Right lung (tissue), 10 donors: Measurements from ENCODE around the gene SORCS3. TPM values are rescaled to one million over a fixed set of nuclear protein-coding genes. Genes with fewer than 3 reads are reported as not detected.

Experiments
- DNase-seq, 2 donors: peaks; one replicate each; pipeline ENCODE4 v3.0.0-alpha.2; 2013
- long read RNA-seq, 8 donors: transcript quantifications; one replicate each; lab custom pipeline, GENCODE V29; 2026
- polyA plus RNA-seq, 5 donors: library from polyadenylated mRNA; unstranded; fragments of 120-200 nt; gene quantifications; one replicate each; pipeline versions ENCODE4 v1.2.1 to v1.2.3, GENCODE V29; 2013; ENCODE audit warnings: inconsistent platforms in 1 of 5, low replicate concordance in 1 of 5; ENCODE audit not compliant: insufficient read length in 5 of 5, insufficient read depth in 1 of 5

The SORCS3 gene
- polyA plus RNA-seq, result under 1 TPM; 0.03 to 0.12 (median 0.09) TPM
- long read RNA-seq, donor 1, result 0 reads
- long read RNA-seq, donor 2, result 0 reads
- long read RNA-seq, donor 3, result 0 reads
- long read RNA-seq, donor 4, result 0 reads
- long read RNA-seq, donor 5, result 0 reads
- long read RNA-seq, donor 6, result 0 reads
- long read RNA-seq, donor 7, result 0 reads
- long read RNA-seq, donor 8, result 0 reads

GRCh38 chr10:104641187-104641936 is at the start of gene SORCS3:
SORCS3 (plus strand) TSS chr10:104641290.
- DNase-seq, result no peak

GRCh38 chr10:104591441-104591840 is 49.6 kb upstream of the SORCS3 start:
- DNase-seq, result no peak

- DNase-seq, result no peak
These were observed 39.9 kb upstream of the SORCS3 start for GRCh38 chr10:104601166-104601565.

- no peak for DNase-seq
These were observed 32.8 kb upstream of the SORCS3 start for GRCh38 chr10:104608091-104608828.

- DNase-seq, result no peak
These were observed 28.4 kb upstream of the SORCS3 start for GRCh38 chr10:104612571-104613205.

- DNase-seq, result no peak
These were observed 27.7 kb upstream of the SORCS3 start for GRCh38 chr10:104613406-104613805.

GRCh38 chr10:104614245-104614831 is 26.8 kb upstream of the SORCS3 start:
- DNase-seq, result no peak

GRCh38 chr10:104615136-104615535 is 26.0 kb upstream of the SORCS3 start:
- DNase-seq, result no peak

GRCh38 chr10:104617831-104618230 is 23.3 kb upstream of the SORCS3 start:
- DNase-seq, result no peak

GRCh38 chr10:104622175-104622574 is 18.9 kb upstream of the SORCS3 start:
- DNase-seq, result no peak

- DNase-seq, result no peak
These were observed 18.4 kb upstream of the SORCS3 start for GRCh38 chr10:104622598-104623209.

GRCh38 chr10:104630731-104631130 is 10.4 kb upstream of the SORCS3 start:
- DNase-seq, result no peak

- no peak for DNase-seq
These were observed 9.1 kb upstream of the SORCS3 start for GRCh38 chr10:104631946-104632345.

GRCh38 chr10:104638861-104639589 is 2.1 kb upstream of the SORCS3 start:
- no peak for DNase-seq

GRCh38 chr10:104639590-104640338 is 1.3 kb upstream of the SORCS3 start:
- no peak for DNase-seq

- DNase-seq, result no peak
These were observed 527 bp upstream of the SORCS3 start for GRCh38 chr10:104640339-104641186.

- DNase-seq, result no peak
These were observed 1.0 kb downstream of the SORCS3 start for GRCh38 chr10:104641937-104642657.

- DNase-seq, result peak in 1 of 2 donors; percentile 25
These were observed 1.7 kb downstream of the SORCS3 start for GRCh38 chr10:104642658-104643302.
